ACHN (cell line): Measurements from ENCODE around the gene INTS1.

Experiments
- DNase-seq: peaks from one replicate; pipeline ENCODE4 v3.0.0-alpha.2; 2015
- in situ Hi-C: cut with HindIII; loops from 2 replicates; pipeline ENCODE4 v1.10.0; 2017; ENCODE audit warnings: low sequenced_read_pairs, low pct_ligation_motif_present, low pct_unique_long_range_greater_than_20kb

INTS1 gene

DNA sequence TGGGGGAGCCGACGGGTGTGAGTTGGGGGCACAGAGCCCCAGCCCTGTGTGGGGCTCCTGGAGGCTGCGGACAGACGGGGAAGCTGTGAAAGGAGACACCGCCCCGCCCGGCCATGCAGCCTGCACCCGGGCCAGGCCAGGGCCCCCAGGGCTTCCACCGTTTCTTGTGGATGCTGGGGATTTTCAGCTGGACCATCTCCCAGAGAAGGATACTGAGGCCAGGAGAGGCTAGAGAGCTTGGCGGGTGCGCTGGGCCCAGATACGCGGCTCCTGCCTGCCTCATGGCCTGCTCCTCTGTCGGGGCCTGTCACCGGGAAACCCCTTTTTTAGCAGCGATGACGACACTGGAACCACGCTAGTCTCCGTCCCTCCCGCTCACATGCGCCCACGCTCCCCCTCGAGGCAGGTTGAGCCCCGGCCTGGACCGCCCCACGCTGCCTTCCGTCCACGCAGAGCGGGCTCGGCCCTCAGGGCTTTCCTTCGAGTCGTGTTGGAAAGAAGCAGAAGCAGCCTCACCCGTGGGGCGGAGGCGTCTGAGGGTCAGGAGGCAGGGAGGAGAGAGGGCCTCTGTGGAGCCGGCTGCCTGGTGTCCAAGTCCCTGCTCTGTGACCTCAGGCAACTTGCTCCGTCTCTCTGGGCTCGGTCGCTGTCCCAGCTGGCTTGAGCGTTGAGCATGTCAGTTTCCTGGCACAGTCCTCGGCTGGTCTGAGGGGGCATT, 40.1 kb upstream of the INTS1 start:
- no peak for DNase-seq
- in situ Hi-C loops: no loop called here

DNA sequence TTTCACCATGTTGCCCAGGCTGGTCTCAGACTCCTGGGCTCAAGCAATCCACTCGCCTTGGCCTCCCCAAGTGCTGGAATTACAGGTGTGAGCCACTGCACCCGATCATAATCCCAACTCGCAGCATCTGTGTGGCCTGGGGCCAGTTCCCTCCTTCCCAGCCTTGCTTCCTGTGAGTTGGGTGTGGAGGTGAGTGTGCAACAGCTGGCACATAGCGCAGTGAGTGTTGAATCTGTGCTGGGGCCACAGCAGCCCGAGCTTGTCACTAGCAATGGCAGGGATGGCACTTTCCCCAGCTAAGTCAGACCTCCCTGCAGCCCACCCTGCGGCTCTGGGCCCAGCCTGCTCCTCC, 39.6 kb upstream of the INTS1 start:
- DNase-seq: no peak
- in situ Hi-C loops: no loop called here

DNA sequence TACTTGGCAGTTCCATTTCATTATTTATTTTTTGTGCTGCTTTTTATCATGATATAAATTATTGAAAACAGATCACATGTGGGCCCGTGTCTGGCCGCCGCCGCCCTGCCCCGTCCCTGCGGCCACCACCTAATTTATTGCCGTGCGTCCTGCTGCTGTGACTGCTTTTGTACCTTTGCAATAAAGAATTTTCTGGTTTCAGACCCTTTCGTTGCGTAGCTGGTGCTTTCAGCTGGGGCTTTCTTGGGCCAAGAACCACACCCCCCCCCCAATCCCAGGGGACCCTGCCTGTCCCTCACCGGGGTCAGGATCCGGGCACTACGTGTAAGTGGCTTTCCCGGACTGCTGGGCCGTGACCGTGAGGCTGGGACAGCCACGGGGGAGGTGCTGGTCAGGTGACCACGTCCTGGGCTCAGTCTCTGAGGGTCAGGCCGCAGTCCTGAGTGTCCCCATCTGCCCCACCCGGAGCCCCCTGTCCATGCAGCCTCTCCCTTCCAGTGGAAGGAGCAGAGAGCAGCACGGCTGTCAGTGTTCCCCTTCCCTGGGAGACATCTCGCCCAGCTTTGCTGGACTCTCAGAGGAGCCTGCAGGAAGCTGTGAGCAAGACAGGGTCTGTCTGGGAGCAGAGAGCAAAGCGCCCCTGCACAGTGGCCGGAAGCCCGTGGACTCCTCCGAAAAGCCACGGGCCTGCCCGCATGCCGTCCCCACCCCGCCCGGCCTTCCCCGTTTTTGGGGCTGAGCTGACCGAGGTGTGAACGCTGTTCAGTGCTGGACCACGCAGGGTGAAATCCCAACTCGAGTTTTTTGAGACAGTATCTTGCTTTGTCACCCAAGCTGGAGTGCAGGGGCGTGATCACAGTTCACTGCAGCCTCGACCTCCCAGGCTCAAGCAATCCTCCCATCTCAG, 38.9 kb upstream of the INTS1 start:
- in situ Hi-C loops: no loop called here
- no peak for DNase-seq

DNA sequence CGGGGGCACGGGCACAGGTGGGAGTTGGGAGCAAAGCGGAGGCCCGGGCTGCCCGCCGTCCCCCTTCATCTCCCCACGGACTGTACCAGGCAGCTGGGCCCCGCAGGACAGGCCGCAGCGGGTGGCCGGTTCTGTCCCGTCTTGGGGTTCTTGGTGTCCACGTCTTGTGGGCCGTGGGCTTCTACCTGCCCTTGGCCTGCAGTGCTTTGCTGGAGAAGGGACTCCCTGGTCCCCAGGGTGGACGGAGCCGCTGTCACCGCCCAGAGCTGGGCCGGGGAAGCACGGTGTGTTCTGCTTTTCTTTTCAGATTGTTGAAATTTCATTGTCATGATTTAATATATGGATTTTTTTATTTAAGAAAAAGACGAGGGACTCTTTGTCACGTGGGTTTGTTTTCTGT, 38.1 kb upstream of the INTS1 start:
- in situ Hi-C loops: no loop called here

DNA sequence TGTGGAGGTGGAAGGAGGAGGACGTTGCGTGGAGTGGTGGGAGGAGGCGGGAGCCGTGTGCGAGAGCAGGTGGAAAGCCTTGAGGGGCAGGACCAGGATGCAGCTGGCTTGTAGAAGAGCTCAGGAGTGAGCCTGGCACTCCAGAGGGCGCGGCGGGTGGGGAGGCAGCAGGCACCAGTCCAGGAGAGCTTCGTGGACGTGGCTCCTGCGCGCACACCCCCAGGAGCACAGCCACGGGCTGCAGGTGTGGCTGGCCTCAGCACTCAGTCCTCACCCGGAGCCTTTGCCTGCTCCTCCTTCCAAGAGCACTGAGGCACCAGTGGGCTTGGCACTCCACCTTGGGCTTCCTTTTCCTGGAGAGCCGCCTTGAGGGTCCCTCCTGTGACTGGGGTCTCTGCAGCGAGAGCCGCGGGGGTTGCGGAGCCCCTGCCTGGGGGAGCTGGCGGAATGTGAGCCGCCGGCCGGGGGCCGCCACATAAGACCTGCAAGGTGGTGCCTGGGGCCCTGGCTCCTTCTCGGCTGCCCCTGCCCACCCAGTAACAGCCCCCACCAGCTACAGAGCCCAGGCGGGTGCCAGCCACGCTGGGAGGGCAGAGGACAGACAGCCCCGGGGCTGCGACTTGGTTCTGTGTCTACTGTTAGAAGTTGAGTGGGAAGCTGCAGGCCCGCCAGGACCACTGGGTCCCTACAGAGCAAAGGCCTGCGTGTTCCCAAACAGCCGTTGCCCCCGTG, 37.4 kb upstream of the INTS1 start:
- in situ Hi-C loops: no loop called here
- DNase-seq: no peak

More for the DNA sequence above, 38.1 kb upstream of the INTS1 start:
- no peak for DNase-seq

DNA sequence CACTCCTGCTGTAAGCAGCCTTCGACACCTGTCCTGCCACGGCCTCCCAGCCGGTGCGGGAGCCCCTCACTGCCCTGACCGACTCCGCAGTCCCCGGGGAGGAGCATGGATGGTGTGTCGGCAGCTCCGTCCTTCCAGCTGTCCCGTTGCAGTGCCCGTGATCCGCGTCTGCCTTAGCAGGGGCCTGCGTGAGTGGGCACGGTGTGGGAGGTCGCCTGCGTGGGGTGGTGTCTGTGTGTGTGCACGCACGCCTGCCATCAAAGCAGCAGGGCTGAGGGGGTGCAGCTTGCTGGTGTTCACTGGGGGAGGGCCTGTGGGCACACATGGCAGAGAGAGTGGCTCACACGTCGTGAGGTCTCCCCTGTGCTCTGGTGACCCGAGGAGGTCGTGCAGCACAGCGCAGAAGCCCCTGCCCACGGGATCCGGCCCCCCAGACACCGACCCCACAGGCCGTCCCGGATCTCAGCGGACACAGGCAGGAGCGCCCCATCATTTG, 36.6 kb upstream of the INTS1 start:
- no peak for DNase-seq
- in situ Hi-C loops: no loop called here

DNA sequence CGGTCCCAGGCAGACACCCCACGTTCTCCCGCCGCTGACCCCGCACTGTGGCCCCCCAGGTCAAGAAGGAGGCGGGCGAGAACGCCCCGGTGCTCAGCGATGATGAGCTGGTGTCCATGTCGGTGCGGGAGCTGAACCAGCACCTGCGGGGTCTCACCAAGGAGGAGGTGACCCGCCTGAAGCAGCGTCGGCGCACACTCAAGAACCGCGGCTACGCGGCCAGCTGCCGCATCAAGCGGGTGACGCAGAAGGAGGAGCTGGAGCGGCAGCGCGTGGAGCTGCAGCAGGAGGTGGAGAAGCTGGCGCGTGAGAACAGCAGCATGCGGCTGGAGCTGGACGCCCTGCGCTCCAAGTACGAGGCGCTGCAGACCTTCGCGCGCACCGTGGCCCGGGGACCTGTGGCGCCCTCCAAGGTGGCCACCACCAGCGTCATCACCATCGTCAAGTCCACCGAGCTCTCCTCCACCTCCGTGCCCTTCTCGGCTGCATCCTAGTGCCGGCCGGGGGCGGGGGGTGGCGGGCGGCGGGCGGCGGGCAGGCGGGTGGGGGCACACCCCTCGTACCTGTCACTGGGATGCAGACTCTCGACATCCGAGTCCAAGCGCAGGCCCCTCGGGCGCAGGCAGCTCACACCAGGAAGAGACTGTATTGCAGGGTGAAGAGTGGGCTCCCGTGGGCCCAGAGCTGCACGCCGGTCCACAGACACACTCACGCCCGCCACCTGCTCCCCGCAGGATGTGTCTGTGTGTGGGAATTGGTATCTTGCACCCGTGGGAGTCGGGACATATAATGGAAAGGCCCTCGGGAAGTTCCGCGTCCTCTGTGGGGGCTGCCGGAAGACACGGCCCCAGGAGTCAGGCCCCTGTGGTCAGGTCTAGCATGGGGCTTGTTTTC, 35.9 kb upstream of the INTS1 start:
- in situ Hi-C loops: no loop called here
- no peak for DNase-seq

DNA sequence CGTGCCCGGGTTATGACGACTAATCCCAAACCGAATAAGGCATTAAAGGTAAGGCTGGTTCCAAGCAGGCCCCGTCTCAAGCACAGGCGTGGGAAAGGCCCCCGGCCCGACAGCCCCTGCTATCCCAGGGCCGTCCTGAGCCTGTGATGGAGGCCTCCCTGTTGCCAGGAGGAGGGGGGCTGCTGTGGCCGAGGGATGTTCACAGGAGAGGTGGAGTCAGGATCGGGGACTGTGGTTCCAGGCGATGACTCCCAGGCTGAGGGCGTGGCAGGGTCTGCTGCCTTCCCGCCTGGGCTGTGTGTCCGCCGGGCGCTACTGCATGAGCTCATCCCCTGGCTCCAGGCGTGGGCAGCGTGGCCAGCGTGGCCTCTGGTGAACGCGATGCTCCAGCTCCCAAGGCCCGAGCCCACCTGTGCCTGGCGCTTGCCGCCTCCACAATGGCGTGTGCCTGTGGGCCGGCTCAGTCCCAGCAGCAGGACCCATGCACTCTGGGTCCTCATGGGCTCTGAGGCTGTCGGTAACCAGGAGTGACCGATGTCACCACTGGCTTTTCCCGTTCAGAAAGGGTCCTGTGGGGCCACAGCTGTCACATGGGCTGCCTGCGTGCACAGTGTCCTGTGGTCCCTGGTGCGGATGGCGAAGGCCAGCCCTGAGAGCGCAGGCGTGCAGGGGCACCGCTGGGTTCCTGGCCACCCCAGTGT, 35.1 kb upstream of the INTS1 start:
- no peak for DNase-seq
- in situ Hi-C loops: no loop called here

DNA sequence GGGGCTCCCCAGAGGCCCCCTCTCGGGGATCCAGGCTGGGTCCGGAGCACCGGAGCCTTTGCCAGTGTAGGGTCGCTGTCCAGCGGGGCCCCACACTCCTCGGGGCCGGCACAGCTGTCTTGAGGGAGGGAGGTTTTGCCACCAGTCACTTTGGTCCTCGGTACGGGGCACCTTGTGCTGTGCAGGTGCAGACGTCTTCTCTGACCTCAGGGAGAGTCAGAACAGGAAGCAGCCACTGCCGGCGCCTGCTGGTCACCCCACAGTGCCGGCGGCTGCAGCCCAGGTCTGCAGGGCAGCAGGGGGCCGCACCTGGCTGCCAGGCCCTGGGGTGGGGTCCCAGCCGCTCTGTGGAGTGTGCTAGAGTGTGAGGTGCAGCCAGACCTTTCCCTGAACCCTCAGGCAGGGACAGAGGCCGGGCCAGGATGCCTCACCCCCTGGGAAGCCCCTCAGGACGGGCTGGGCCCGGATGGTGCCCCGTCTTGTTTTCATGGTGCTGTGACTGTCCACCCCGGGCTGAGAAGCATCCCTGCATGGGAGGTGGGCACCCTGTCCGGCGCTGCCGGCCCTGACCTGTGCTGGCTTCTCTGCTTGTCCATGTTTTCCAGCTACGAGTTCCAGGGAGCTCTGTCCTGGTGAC, 34.5 kb upstream of the INTS1 start:
- DNase-seq: no peak
- in situ Hi-C loops: no loop called here

DNA sequence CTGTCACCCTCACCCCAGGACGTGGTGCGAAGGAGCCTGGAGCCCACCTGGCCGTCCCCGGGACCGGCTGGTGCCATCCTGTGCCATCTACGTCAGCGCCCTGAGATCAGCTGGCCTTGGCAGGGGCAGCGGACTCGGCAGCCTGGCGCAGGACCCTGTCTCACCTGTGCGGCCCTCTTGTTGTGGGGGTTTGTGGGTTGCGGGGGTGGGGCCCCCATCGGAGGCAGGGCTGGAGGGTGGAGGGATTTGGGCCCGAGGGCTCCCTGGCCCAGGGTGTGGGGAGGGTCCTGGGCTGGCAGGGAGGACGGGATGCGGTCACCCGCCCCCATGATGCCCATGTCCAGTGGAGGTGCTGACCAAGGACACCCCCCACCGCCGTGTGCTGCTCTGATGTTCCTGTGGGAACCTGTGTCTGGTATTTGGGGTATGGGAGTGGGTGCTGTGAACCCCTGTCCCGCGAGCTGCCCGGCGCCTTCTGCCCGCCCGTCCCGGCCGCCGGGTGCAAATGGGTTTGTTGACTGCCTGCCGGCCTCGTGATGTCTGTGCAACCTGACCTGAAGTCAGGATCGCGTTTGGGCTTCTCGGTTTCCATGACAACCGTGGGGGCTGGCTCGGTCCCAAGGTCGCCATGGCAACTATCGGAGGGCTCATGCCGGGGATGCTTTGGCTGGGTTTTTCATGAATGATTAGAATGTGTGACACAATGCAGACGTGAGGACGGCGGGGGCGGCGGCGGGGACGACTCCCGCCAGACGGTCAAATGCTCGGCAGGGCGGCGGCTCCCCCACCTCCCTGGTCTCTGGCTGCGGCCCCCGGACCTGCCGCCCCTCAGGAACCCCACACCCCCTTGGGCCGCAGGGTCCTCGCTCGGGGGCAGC, 33.6 kb upstream of the INTS1 start:
- peak; percentile 99 for DNase-seq
- in situ Hi-C loops: no loop called here

DNA sequence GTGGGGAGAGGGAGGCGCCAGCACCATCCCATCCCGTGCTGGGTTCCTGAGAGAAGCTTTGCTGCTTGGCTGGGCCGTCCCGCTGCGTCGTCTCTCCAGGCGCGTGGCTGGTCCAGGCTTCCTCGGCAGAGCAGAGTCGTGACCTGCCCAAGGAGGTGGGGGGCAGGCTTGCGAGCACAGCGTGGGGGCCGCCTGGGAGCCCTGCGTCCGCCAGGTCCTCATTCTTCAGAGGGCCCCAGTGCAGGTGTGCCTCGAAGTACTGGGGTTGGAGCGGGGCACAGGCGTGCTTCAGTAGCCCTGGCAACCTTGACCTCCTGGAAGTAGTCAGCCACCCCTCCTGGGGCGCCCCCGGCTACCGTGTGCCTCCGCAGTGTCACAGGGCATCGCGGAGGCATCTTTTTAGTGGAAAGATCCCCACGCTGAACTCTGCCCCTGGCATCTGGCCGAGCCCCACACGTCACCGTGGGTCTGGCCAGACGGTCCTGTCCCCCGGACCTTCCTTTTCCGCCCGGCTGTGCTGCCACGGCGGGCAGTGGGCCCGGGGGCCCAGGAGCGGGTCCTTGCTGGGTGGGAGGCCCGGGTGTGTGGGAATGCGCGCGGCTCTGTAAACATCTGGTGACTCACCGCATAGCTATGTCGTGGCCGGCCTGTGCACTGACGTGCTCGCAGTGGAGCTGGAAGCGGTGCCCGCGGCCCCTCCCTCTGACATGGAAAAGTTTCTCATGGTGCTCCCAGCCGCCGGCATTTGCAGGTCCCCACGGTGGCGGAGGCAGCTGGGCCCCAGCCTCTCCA, 32.8 kb upstream of the INTS1 start:
- peak; percentile 100 for DNase-seq
- in situ Hi-C loops: no loop called here

DNA sequence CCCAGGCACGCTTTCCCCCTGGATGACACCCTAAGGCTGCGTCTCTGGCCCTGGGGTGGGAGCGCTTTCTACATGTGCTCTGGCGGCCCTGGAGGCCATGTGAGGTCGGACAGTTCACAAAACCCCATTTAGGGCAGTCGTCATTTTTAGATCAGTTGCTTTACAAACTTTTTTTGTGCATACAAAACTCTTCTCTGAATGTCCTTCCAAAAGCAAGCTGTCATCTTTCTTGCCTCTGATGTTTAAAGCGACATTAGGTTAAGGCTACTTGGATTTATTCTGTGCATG, 32.2 kb upstream of the INTS1 start:
- no peak for DNase-seq
- in situ Hi-C loops: no loop called here

DNA sequence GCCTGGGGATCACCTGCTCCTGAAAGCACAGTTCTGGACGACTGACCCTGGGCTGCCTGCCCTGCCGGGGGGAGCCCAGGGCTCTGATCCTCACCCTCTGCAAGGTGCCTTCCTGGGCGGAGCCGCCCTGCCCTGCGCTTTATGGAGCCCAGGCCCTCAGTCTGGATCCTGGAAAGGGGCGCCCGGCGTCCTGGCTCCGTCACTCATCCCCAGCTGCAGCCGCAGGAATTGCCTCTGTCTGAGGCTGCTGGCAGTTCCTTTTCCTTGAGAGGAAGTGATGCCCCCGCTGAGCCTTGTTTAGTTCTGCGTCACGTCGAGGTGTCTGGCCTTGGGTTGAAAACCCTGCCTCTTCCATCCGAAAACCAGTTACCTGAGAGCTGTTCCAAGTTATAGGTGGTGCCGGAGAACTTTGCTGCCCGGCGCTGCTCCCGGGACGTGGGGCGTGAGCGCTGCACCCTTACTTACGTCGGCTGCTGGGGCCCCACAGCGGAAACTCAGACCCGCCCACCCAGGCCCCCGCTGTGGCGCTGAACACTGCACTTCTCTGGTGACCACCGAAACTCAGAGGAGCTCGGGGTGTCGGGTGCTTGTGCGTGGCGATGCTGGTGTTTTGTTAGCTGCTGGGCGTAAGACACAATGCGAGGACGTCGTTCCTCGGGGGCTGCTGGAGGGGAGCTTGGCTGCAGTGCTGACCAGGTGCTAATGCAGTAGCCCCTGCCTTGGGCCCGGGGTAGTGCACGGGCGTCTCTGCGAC, 31.7 kb upstream of the INTS1 start:
- no peak for DNase-seq
- in situ Hi-C loops: no loop called here

DNA sequence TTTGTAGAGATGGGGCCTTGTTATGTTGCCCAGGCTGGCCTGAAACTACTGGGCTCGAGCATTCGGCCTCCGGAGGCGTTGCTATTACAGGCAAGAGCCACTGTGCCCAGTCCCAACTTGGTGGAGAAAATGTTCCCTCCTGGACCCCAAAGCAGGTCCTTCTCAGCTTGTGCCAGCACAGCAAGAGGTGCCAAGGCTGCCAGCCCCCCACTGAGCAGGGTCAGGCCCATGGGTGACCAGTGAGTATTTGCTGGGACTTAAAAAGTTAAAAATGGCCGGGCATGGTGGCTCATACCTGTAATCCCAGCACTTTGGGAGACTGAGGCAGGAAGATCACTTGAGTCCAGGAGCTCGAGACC, 30.9 kb upstream of the INTS1 start:
- no peak for DNase-seq
- in situ Hi-C loops: no loop called here

DNA sequence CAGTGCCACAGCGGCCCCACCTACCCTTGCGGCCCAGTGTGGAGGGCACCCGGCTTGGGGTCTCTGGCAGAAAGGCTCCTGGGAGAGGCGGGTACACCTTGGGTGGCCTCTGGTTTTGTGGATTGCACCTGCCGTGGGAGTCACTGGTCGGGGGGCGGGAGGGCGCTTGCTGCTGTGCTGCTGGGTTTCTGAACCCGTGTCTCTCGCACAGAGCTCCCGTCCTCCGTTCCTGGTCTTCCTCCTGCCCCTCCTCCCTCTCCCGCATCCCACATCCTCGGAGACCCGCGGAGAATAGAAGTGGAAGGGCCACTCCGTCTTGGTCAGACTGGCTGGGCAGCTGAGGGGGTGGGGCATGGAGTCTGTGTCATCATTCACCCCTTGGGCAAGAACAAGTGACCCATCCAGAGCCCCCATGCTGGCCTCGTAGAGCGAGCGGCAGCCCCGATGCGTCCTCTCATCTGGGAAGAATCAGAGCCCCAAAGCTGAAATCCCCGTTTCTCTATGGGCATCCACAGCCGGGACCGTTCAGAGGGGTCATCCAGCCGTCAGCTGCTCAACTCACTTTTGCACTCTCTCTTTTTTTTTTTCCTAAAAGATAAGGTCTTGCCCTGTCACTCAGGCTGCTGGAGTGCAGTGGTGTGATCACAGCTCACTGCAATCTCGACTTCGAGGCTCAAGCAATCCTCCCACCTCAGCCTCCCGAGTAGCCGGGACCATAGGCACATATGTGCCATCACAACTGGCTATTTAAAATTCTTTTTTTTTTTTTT, 30.3 kb upstream of the INTS1 start:
- in situ Hi-C loops: no loop called here
- no peak for DNase-seq
